ENCODE measurements around the gene BCLAF1. TPM values are rescaled to one million over a fixed set of nuclear protein-coding genes. Genes with fewer than 3 reads are reported as not detected.

Gene BCLAF1
- total and polyA plus RNA-seq, 2 donors (not counting 3 experiments of a cell fraction or from before 2014, with no cell fraction given) = 23.4 to 151 TPM

GRCh38 chr6:136228814-136229213, 60.8 kb downstream of the BCLAF1 start:
- ChIA-PET CTCF (interaction anchor here (0.8 to 3.8 kb wide), 2 partner anchors 88 to 692 kb away, joined by 3 to 113 read pairs; no protein-coding TSS in a partner anchor), POLR2A (no interaction called here)
- no peaks in the 10 kb centered on the region for H3K36me3 ChIP-seq (ENCODE audit: control insufficient read depth in 2 of 2, extremely low read depth in 1 of 2, insufficient read depth in 2 of 2, low read length in 2 of 2)
- no peak for FAIRE-seq
- intact Hi-C loops (cut with micrococcal nuclease) = no loop called here
- no peak overlapping the region for H2AFZ ChIP-seq (ENCODE audit: low read depth, low read length)
- no peak overlapping the region for H3K4me3 ChIP-seq (replicated peaks in 1 of 3; ENCODE audit: insufficient read depth in 1 of 3, low read depth in 1 of 3, low read length in 3 of 3)
- no peak for DNase-seq (ENCODE audit: low read depth, low spot score)
- no peaks in the 10 kb centered on the region for H3K9me1 ChIP-seq (replicated peaks; ENCODE audit: control insufficient read depth, extremely low read depth, insufficient read depth, low read length)
- no TSS peak for BruUV-seq (replicated peaks)
- no peaks in the 10 kb centered on the region for H3K9me3 ChIP-seq (replicated peaks; ENCODE audit: control insufficient read depth, insufficient read depth, low read length)
- no peak overlapping the region for H3K9ac ChIP-seq (replicated peaks; ENCODE audit: extremely low read depth, insufficient read depth, low read length)
- H3K27ac ChIP-seq (ENCODE audit: insufficient read depth, low read depth, low read length) = no peak overlapping the region
- dilution Hi-C loops (cut with MboI; ENCODE audit: extremely low pct_ligation_motif_present, low sequenced_read_pairs) = no loop called here
- H3K27me3 ChIP-seq (ENCODE audit: control insufficient read depth in 2 of 2, insufficient read depth in 2 of 2, low read length in 2 of 2) = no peaks in the 10 kb centered on the region
- no peaks in the 10 kb centered on the region for H3K79me2 ChIP-seq (ENCODE audit: control insufficient read depth, insufficient read depth, low read length)
- no peak overlapping the region for H3K4me2 ChIP-seq (ENCODE audit: insufficient read depth, low read length)
- no peak for TF ChIP-seq CTCF (IDR thresholded peaks at IDR 0.05; ENCODE audit: extremely low read depth in 1 of 2, insufficient read depth in 1 of 2, low read depth in 1 of 2, low read length in 2 of 2)
- no peak for TF ChIP-seq EZH2 (IDR thresholded peaks at IDR 0.05; ENCODE audit: borderline replicate concordance, low read depth, low read length, severe bottlenecking)
- no peak for TF ChIP-seq GATA2 (IDR thresholded peaks at IDR 0.05; ENCODE audit: insufficient read depth, insufficient read length, low read depth, low read length)
- TF ChIP-seq MYC (IDR thresholded peaks at IDR 0.05; ENCODE audit: low read depth, low read length) = no peak
- TF ChIP-seq POLR2A (IDR thresholded peaks at IDR 0.05; ENCODE audit: low read depth, low read length) = no peak
- no peak for TF ChIP-seq POLR2AphosphoS5 (IDR thresholded peaks at IDR 0.05; ENCODE audit: insufficient read depth, low read depth, low read length)
- TF ChIP-seq JUN (IDR thresholded peaks at IDR 0.05; ENCODE audit: borderline replicate concordance, insufficient read depth, insufficient read length, low read depth) = no peak
- no peak for TF ChIP-seq MAX (IDR thresholded peaks at IDR 0.05; ENCODE audit: insufficient read depth, insufficient read length)
- no peak for TF ChIP-seq FOS (IDR thresholded peaks at IDR 0.05; ENCODE audit: borderline replicate concordance, insufficient read depth, low read length)
- H3K4me1 ChIP-seq (ENCODE audit: control insufficient read depth, extremely low read depth, insufficient read depth, low read length) = no peaks in the 10 kb centered on the region
- no peaks in the 10 kb centered on the region for H4K20me1 ChIP-seq (replicated peaks; ENCODE audit: control insufficient read depth, extremely low read depth, insufficient read depth, low read length)

Data from endothelial cell of umbilical vein (primary cell).